ENCODE data around the gene ABHD18. TPM values are rescaled to one million over a fixed set of nuclear protein-coding genes. Genes with fewer than 3 reads are reported as not detected.

The ABHD18 gene
- total RNA-seq, 1 experiment from 2014 or later: 16.3 TPM

- H3K4me1 Mint-ChIP-seq: peaks cover 6 to 7% of the 10 kb centered on the region in 2 experiments; a peak in 3 of 4 replicates
- H3K79me2 ChIP-seq (ENCODE audit: insufficient read depth, low read length): no peaks in the 10 kb centered on the region; the same call in 1 of the 2 replicates
- 0 out of 5 replicates have a peak, but pooled peaks cover 0 to 2% of the 10 kb centered on the region in 2 experiments for H3K9me3 Mint-ChIP-seq
- no peak overlapping the region for H4K5ac ChIP-seq (ENCODE audit: insufficient read length, low read depth, low read length)
- no peak for TF ChIP-seq CTCF (conservative IDR thresholded peaks at IDR 0.05)
- H4K91ac ChIP-seq (ENCODE audit: insufficient read length, low read depth, low read length): no peak overlapping the region
- no peaks in the 10 kb centered on the region for H3K27me3 Mint-ChIP-seq (ENCODE audit: low read depth)
- no peak overlapping the region for H3K56ac ChIP-seq (ENCODE audit: insufficient read length, low read depth, low read length)
- H4K20me1 ChIP-seq (ENCODE audit: control insufficient read depth, insufficient read depth, insufficient read length): no peaks in the 10 kb centered on the region
- DNase-seq: no peak
- no peak overlapping the region for H3T11ph ChIP-seq (ENCODE audit: low read length)
- no peak overlapping the region for H3K4ac ChIP-seq (ENCODE audit: low read depth, low read length)
- no peaks in the 10 kb centered on the region for H3K27me3 ChIP-seq (ENCODE audit: insufficient read depth, low read length)
- no peak overlapping the region for H2BK15ac ChIP-seq (ENCODE audit: low read depth, low read length)
- H3K27ac ChIP-seq (ENCODE audit: insufficient read length, low read depth, low read length): no peak overlapping the region
- no peaks in the 10 kb centered on the region for H3K23me2 ChIP-seq (ENCODE audit: insufficient read length, low read depth, low read length, poor library complexity, severe bottlenecking)
- no peaks in the 10 kb centered on the region; the same call in 1 of the 2 replicates for H3K4me1 ChIP-seq (ENCODE audit: insufficient read depth, low read length)
- no peak overlapping the region for H3K18ac ChIP-seq (ENCODE audit: insufficient read length, low read depth, low read length)
- no peak overlapping the region for H3K4me2 ChIP-seq (ENCODE audit: insufficient read depth, insufficient read length, low read length)
- no peak overlapping the region for H2AFZ ChIP-seq (ENCODE audit: low read length)
- H3K9ac ChIP-seq (ENCODE audit: extremely low read depth, insufficient read length, low read length): no peak overlapping the region
- H2BK120ac ChIP-seq (ENCODE audit: low read depth, low read length, poor library complexity, severe bottlenecking): no peak overlapping the region
- no peak overlapping the region for H2BK20ac ChIP-seq (ENCODE audit: low read depth, low read length, poor library complexity, severe bottlenecking)
- H3K36me3 Mint-ChIP-seq (ENCODE audit: insufficient read depth in 1 of 3, low read depth in 3 of 3): peaks cover 6 to 20% (median 8%) of the 10 kb centered on the region in 3 experiments; a peak in 6 of 7 replicates
- no peak overlapping the region for H3K14ac ChIP-seq (ENCODE audit: insufficient read depth, low read length)
- H2AK5ac ChIP-seq (ENCODE audit: insufficient read length, low read length): no peak overlapping the region
- H2BK12ac ChIP-seq (ENCODE audit: insufficient read length, low read depth, low read length): no peak overlapping the region
- no CpG with 5 or more reads among the region's 2 CpGs for WGBS (ENCODE audit: extremely low coverage, insufficient read length, low lambda C conversion rate)
- H3K79me1 ChIP-seq (ENCODE audit: insufficient read depth, low read depth, low read length, poor library complexity, severe bottlenecking): peaks cover 11% of the 10 kb centered on the region
- no peak overlapping the region for H2BK5ac ChIP-seq (ENCODE audit: insufficient read length, low read length)
- H4K8ac ChIP-seq (replicated peaks; ENCODE audit: insufficient read length, low read depth, low read length): no peak overlapping the region
- no peak overlapping the region for H3K4me3 Mint-ChIP-seq
- no peak overlapping the region for H3K23ac ChIP-seq (ENCODE audit: insufficient read length, low read depth, low read length)
- H3K27ac Mint-ChIP-seq: no peak overlapping the region
- H3K9me3 ChIP-seq (ENCODE audit: control insufficient read depth, low read depth, low read length): no peaks in the 10 kb centered on the region
Observed at GRCh38 chr4:127975121-127975770, 10.0 kb downstream of the ABHD18 start.
